Measurements from ENCODE around the gene MRPL24. TPM values are rescaled to one million over a fixed set of nuclear protein-coding genes. Genes with fewer than 3 reads are reported as not detected.

Gene MRPL24
- total RNA-seq, 2 donors from 2014 or later, result 22.6 to 35.6 TPM

DNA sequence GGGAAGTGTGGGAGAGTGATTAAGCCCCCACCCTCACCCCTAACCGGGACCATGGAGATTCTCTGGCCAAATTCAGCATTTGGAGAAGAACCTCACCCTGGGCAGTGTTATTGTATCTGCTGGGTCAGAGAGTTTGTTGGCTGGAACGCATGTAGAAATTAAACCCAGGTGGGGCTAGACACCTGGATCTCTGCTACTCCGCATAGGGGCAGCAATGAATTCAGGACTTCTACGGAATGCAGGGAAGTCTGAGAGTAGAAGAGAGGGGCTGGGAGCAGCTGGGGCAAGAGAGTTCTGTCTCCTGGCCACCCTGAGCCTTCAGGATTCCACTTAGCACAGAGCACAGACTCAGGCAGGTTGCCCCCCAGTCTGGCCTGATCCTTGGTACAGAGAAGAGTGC lies 31.9 kb downstream of the MRPL24 start:
- Histone ChIP-seq H3K9me3 (no peaks in the 10 kb centered on the region), H3K4me3 (no peak overlapping the region), H3K27me3 (replicated peaks; ENCODE audit: insufficient read depth) (no peaks in the 10 kb centered on the region), H3K36me3 (no peaks in the 10 kb centered on the region), H3K27ac (peak overlapping the region in 1 of 2 donors; percentile 43), H3K4me1 (ENCODE audit: control insufficient read depth in 1 of 2, low read depth in 2 of 2) (peaks cover 28 to 41% of the 10 kb centered on the region in 2 donors)
- no peak for ATAC-seq (ENCODE audit: insufficient number of reproducible peaks, low FRiP score, low read depth)
- TF ChIP-seq, protein P1, sequence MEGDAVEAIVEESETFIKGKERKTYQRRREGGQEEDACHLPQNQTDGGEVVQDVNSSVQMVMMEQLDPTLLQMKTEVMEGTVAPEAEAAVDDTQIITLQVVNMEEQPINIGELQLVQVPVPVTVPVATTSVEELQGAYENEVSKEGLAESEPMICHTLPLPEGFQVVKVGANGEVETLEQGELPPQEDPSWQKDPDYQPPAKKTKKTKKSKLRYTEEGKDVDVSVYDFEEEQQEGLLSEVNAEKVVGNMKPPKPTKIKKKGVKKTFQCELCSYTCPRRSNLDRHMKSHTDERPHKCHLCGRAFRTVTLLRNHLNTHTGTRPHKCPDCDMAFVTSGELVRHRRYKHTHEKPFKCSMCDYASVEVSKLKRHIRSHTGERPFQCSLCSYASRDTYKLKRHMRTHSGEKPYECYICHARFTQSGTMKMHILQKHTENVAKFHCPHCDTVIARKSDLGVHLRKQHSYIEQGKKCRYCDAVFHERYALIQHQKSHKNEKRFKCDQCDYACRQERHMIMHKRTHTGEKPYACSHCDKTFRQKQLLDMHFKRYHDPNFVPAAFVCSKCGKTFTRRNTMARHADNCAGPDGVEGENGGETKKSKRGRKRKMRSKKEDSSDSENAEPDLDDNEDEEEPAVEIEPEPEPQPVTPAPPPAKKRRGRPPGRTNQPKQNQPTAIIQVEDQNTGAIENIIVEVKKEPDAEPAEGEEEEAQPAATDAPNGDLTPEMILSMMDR (IDR thresholded peaks at IDR 0.05), result no peak
- no peak for DNase-seq (ENCODE audit: low spot score)

DNA sequence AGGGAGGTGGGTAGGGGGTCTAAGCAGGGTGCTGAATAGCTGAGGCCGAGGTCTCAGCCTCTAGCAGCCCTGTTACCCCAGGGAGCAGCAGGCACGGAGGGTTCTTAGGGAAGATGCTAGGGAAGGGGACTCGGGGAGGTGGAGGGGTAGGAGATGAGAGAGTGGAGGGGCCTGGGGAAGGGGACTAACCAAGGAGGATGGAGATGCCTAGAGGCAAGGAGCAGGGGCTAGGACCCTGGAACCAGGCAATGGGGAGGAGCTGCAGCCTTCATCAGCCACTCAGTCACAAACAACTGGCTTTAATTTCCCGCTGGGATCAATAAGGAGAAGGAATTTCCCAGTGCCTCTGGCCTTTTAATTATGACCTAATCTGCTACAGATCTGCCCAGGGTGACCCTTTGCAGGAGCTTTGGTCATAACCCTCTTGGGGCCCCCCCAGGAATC lies 32.6 kb downstream of the MRPL24 start:
- no peak overlapping the region for H3K27ac ChIP-seq
- TF ChIP-seq, protein P1 (IDR thresholded peaks at IDR 0.05), result no peak
- no peak for ATAC-seq (ENCODE audit: insufficient number of reproducible peaks, low FRiP score, low read depth)
- H3K36me3 ChIP-seq, result no peaks in the 10 kb centered on the region
- peaks cover 28 to 41% of the 10 kb centered on the region in 2 donors for H3K4me1 ChIP-seq (ENCODE audit: control insufficient read depth in 1 of 2, low read depth in 2 of 2)
- no peaks in the 10 kb centered on the region for H3K27me3 ChIP-seq (replicated peaks; ENCODE audit: insufficient read depth)
- H3K4me3 ChIP-seq, result no peak overlapping the region
- H3K9me3 ChIP-seq, result no peaks in the 10 kb centered on the region
- no peak for DNase-seq (ENCODE audit: low spot score)

DNA sequence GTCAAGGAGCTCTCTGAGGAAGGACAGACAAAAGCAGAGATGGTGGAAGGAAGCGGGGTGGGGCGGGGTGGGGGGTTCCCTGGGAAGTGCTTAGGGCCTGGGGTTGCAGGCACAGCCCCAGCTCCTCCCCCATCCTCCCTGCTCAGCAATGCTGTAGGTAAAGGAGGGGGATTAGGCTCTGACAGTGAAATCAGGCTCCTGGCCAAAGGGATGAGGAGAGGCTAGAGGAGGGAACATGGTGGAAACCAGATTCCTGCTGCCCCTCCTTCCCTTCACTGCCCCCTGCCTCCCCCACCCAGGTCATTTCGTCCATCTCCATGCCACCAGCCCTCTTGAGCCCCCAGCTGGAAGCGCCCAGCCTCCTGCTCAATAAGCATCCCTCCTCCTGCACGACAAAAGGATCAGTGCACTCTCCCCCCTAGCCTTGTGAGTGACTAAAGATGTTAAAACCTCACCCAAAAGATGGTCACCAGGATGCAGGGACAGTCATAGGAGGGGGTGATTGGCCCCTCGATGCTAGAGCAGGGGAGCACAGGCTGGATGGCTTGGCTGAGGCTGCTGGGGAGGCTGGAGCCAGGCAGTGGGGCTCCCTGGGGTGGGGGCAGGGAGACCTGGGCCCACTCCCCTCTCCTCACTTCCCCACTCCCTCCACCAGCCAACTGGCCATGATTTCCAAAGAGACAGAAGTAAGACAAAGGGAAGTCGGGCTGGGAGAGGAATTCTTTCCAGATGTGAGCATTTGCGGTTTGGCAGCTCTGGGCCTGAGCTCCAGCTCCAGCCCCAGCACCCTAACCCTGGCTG lies 33.3 kb downstream of the MRPL24 start:
- TF ChIP-seq, protein P1 (IDR thresholded peaks at IDR 0.05), result no peak
- H3K4me1 ChIP-seq (ENCODE audit: control insufficient read depth in 1 of 2, low read depth in 2 of 2), result peaks cover 28 to 41% of the 10 kb centered on the region in 2 donors
- H3K9me3 ChIP-seq, result no peaks in the 10 kb centered on the region
- H3K27ac ChIP-seq, result peak overlapping the region in 1 of 2 donors; percentile 69
- no peaks in the 10 kb centered on the region for H3K27me3 ChIP-seq (replicated peaks; ENCODE audit: insufficient read depth)
- H3K4me3 ChIP-seq, result no peak overlapping the region
- ATAC-seq (ENCODE audit: insufficient number of reproducible peaks, low FRiP score, low read depth), result no peak
- no peaks in the 10 kb centered on the region for H3K36me3 ChIP-seq
- DNase-seq (ENCODE audit: low spot score), result no peak

DNA sequence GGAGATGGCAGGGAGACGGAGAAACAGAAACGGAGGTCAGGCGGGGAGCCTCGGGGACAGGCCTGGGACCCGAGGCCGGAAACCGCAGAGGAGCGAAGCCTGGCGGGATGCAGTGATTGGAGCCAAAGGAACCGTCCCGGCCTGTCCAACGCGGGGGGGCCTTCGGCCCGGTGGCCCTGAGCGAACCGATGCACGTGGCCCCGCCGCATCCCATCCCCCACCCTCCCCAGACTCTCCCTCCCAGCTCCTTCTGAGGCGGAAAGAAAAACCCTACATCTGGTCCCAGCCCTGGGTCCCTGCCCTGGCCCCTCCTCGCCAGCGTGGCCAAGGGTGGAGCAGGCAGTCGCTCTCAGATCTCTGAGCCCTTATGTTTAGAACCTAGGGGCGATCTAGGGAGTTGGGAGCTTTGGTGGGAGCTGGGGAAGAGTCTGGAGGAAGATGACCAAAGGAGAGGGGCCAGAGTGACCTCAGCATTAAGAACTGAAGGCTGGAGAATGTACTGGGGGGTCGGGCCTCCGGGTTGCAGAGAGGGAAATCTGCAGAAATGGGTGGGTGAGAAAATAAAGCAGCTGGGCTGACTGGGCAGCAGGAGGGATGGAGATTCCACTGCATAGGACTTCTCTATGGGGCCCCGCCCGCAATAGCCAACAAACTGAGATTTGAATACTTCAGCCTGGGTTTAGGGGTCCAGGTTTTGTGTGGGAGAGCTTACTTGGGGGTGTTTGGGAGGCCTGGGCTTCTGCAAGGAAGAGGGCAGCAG lies 34.1 kb downstream of the MRPL24 start:
- Histone ChIP-seq H3K9me3 (no peaks in the 10 kb centered on the region), H3K27ac (peak overlapping the region; percentile 64 to 69), H3K27me3 (replicated peaks; ENCODE audit: insufficient read depth) (no peaks in the 10 kb centered on the region), H3K4me1 (ENCODE audit: control insufficient read depth in 1 of 2, low read depth in 2 of 2) (peaks cover 28 to 41% of the 10 kb centered on the region in 2 donors), H3K4me3 (peak overlapping the region; percentile 74), H3K36me3 (no peaks in the 10 kb centered on the region)
- ATAC-seq (ENCODE audit: insufficient number of reproducible peaks, low FRiP score, low read depth) (no peak), DNase-seq (ENCODE audit: low spot score) (no peak)
- TF ChIP-seq, protein P1 (IDR thresholded peaks at IDR 0.05), result no peak

Measured in thoracic aorta (tissue), 2 donors.